Common myeloid progenitor, CD34-positive (primary cell): ENCODE results near the gene HEY2.

Experiments used
- CTCF ChIA-PET: fragments of 350-600 bp; sonication (Branson Sonifier 250); formaldehyde crosslinking; loops from one replicate; lab custom pipeline; 2021; ENCODE audit warnings: antibody characterized with exemption; lab: Charles Lee
- POLR2A ChIA-PET: fragments of 350-600 bp; sonication (Branson Sonifier 250); formaldehyde crosslinking; loops from one replicate; lab custom pipeline; 2021; ENCODE audit warnings: antibody characterized with exemption; lab: Charles Lee
- DNase-seq, 3 donors: peaks; one replicate each; pipeline versions ENCODE4 v3.0.0 to v3.0.0-alpha.2; 2013
- H3K27ac ChIP-seq, 2 experiments: 1 replicate in 1 of 2; 2 replicates in 1 of 2; pipeline ENCODE4 v1.7.0; 2013; ENCODE audit warnings: inconsistent platforms in 2 of 2, low read length in 2 of 2, mild to moderate bottlenecking in 2 of 2, low read depth in 1 of 2, moderate library complexity in 1 of 2; ENCODE audit not compliant: severe bottlenecking in 2 of 2, insufficient read depth in 1 of 2, poor library complexity in 1 of 2
- H3K27me3 ChIP-seq, 5 experiments: replicated peaks in 2 of 5; 1 replicate in 3 of 5; 2 replicates in 2 of 5; pipeline versions ENCODE4 v1.6.1 to v1.7.0; 2013; ENCODE audit warnings: low read length in 4 of 5, mild to moderate bottlenecking in 2 of 5, moderate library complexity in 2 of 5, inconsistent platforms in 1 of 5; ENCODE audit not compliant: insufficient read depth in 5 of 5, control insufficient read depth in 4 of 5
- H3K36me3 ChIP-seq, 4 experiments: 1 replicate in 2 of 4; 2 replicates in 2 of 4; pipeline versions ENCODE4 v1.6.1 to v1.7.0; 2013; ENCODE audit warnings: low read length in 3 of 4, control low read depth in 1 of 4, mild to moderate bottlenecking in 1 of 4; ENCODE audit not compliant: control insufficient read depth in 4 of 4, insufficient read depth in 4 of 4
- H3K4me1 ChIP-seq, 4 experiments: 1 replicate in 3 of 4; 2 replicates in 1 of 4; pipeline versions ENCODE4 v1.6.1 to v1.7.1; 2013; ENCODE audit warnings: low read length in 3 of 4, mild to moderate bottlenecking in 3 of 4, control low read depth in 1 of 4, inconsistent platforms in 1 of 4, moderate library complexity in 1 of 4; ENCODE audit not compliant: control insufficient read depth in 4 of 4, insufficient read depth in 4 of 4; ENCODE audit errors: control extremely low read depth in 1 of 4
- H3K4me3 ChIP-seq, 7 experiments: 1 replicate in 4 of 7; 2 replicates in 3 of 7; pipeline versions ENCODE4 v1.5.1 to v1.7.0; 2013; ENCODE audit warnings: mild to moderate bottlenecking in 7 of 7, low read length in 6 of 7, moderate library complexity in 6 of 7, inconsistent platforms in 2 of 7, low read depth in 2 of 7, control low read depth in 1 of 7; ENCODE audit not compliant: insufficient read depth in 4 of 7, control insufficient read depth in 1 of 7; ENCODE audit errors: extremely low read depth in 1 of 7
- H3K9me3 ChIP-seq, 5 experiments: 1 replicate in 4 of 5; 2 replicates in 1 of 5; pipeline versions ENCODE4 v1.6.1 to v1.7.1; 2013; ENCODE audit warnings: low read length in 4 of 5, mild to moderate bottlenecking in 2 of 5, inconsistent platforms in 1 of 5, low read depth in 1 of 5, moderate library complexity in 1 of 5; ENCODE audit not compliant: control insufficient read depth in 4 of 5, insufficient read depth in 2 of 5; ENCODE audit errors: control extremely low read depth in 1 of 5
- WGBS: methylation state at CpG from one replicate; pipeline ENCODE4 v1.1.5; 2013; ENCODE audit not compliant: insufficient coverage; 5-methylcytosine and 5-hydroxymethylcytosine counted together

Gene HEY2

DNA sequence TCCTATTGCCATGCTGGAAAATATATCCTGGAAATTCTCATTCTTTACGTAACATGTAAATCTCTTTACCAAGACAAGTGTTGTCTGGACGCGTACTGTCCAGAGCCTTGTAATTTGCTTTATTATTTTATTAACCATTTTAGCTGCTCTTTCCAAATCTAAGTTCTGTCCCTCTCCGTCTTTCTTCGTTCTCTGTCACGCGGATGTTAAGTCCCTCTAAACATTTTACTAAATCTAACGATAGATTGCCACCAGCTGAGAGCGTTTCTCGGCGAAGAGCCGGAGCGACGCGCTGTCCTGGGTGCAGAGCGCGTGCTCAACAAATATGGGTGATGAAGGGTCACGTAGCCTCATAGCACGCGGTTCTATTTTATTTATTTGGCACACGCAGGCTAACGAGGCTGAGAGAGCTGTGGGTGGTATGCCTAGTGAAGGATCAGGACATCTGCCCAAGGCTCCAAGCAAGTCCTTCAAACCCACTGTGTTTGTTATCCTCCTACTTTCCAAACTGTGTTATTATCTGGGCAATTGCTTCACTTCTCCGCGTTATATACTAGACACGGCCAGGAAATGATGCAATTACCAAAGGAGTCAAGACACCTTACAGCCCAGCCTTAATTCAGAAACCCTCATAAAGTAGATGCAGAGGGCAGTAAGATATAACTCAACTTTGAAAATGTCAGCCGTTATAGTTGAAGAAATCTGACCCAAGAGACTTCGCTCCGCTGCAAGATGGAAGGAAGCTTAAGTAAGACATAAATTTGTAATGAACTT, 31.3 kb downstream of the HEY2 start:
- 0% methylated on average over 22 of the region's 28 CpGs for WGBS
- POLR2A ChIA-PET: interaction anchor here (1.3 to 1.5 kb wide), 2 partner anchors 9 to 10 kb away, joined by 4 to 5 read pairs; partner anchors contain the start of gene NCOA7
- peak overlapping the region; percentile 87 to 94 for H3K27ac ChIP-seq
- H3K9me3 ChIP-seq: no peaks in the 10 kb centered on the region
- DNase-seq: peak; percentile 75 to 89 (median 87)
- peaks cover 3 to 20% (median 11%) of the 10 kb centered on the region in 4 experiments for H3K4me1 ChIP-seq
- H3K27me3 ChIP-seq: no peaks in the 10 kb centered on the region
- peak overlapping the region; percentile 80 to 100 (median 97) for H3K4me3 ChIP-seq
- CTCF ChIA-PET: interaction anchor here (0.6 to 13.3 kb wide), 20 partner anchors 10 to 469 kb away, joined by 3 to 204 read pairs (median 5); partner anchors contain the start of genes HINT3, NCOA7 and TRMT11
- H3K36me3 ChIP-seq: no peaks in the 10 kb centered on the region

DNA sequence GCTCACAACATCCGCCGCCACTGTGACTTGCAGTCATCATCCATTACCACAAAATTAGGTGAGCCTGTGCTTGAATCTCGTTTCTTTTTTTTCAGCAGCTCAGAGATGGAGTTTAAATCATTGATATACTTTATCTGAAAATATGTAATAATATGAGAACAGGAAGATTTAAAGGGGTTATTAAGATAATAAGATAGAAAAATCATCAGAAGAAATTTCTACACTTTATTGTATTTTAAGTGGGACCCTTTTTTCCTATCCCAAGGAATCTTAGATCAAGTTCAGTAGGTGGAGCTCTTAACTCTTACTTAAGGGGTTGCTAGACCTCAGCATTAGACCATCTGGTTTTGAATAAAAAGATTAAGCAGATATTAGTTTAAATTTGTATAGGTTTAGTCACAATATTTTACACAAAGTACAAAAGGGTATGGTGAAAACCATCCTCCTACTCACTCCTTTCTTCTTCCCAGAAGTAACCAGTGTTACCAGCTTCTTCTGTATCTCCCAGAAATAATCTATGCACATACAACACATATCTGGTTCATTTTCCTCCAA, 32.0 kb downstream of the HEY2 start:
- ChIA-PET POLR2A (interaction anchor here (0.6 to 1.5 kb wide), 3 partner anchors 8 to 206 kb away, joined by 3 to 5 read pairs (median 4); partner anchors contain the start of gene NCOA7), CTCF (interaction anchor here (0.6 to 13.3 kb wide), 23 partner anchors 9 to 470 kb away, joined by 3 to 204 read pairs (median 4); partner anchors contain the start of genes HINT3, NCOA7 and TRMT11)
- Histone ChIP-seq H3K27me3 (no peaks in the 10 kb centered on the region), H3K36me3 (no peaks in the 10 kb centered on the region), H3K27ac (peak overlapping the region; percentile 87 to 94), H3K4me1 (peaks cover 3 to 20% (median 11%) of the 10 kb centered on the region in 4 experiments), H3K9me3 (no peaks in the 10 kb centered on the region), H3K4me3 (peak overlapping the region in 6 of 7 experiments; percentile 80 to 100 (median 98))
- no CpG with 5 or more reads among the region's 3 CpGs for WGBS
- DNase-seq: peak in 1 of 3 donors; percentile 73

DNA sequence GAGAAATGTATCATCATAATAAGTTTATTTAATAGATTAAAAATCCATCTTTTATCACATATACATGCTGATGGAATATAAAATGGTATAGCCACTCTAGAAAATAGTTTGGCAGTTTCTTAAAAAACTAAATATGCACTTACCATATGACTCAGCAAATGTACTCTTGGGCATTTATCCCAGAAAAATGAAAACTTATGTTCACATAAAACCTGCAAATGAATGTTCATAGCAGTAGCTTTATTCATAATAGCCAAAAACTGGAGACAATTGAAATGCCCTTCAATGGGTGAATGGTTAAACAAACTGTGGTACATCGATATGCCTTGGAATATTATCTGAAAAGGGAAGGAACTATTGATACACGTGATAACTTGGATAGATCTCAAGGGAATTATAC, 34.9 kb downstream of the HEY2 start:
- Histone ChIP-seq H3K27me3 (no peaks in the 10 kb centered on the region), H3K36me3 (no peaks in the 10 kb centered on the region), H3K9me3 (no peaks in the 10 kb centered on the region), H3K4me3 (no peak overlapping the region), H3K27ac (no peak overlapping the region), H3K4me1 (peaks cover 9 to 32% (median 16%) of the 10 kb centered on the region in 4 experiments)
- CTCF ChIA-PET: interaction anchor here (0.6 to 13.3 kb wide), 5 partner anchors 45 to 190 kb away, joined by 3 to 204 read pairs (median 27); partner anchors contain the start of gene HINT3
- POLR2A ChIA-PET: no interaction called here
- 50% methylated on average over 1 of the region's 2 CpGs for WGBS
- DNase-seq: no peak

DNA sequence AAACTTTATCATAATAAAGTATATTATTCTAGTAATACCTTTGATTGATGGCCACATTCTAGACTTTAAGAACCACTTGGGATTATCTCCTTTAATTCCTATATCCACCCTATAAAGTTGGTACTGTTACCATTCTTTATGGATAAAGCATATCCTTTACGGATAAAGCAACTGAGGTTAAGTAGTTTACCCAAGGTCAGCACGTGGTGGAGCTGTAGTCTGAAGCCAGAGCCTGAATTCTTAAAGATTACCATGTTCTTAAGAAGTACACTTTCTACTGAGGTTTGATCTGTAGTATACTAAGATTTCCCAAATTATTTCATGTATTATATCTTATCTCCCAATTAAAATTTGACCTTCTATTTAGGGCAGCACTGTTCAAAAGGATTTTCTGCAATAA, 38.4 kb downstream of the HEY2 start:
- Histone ChIP-seq H3K4me3 (no peak overlapping the region), H3K4me1 (peaks cover 14 to 34% (median 25%) of the 10 kb centered on the region in 4 experiments), H3K36me3 (no peaks in the 10 kb centered on the region), H3K27ac (no peak overlapping the region), H3K9me3 (no peaks in the 10 kb centered on the region), H3K27me3 (no peaks in the 10 kb centered on the region)
- DNase-seq: peak in 2 of 3 donors; percentile 57 to 63
- POLR2A ChIA-PET: interaction anchor here (0.6 kb wide), 1 partner anchor 107 kb away, joined by 3 read pairs; no protein-coding TSS in a partner anchor
- CTCF ChIA-PET: interaction anchor here (0.9 to 13.3 kb wide), 12 partner anchors 13 to 474 kb away, joined by 3 to 204 read pairs (median 22); partner anchors contain the start of genes HINT3 and TRMT11
- WGBS: no CpG with 5 or more reads among the region's 2 CpGs

DNA sequence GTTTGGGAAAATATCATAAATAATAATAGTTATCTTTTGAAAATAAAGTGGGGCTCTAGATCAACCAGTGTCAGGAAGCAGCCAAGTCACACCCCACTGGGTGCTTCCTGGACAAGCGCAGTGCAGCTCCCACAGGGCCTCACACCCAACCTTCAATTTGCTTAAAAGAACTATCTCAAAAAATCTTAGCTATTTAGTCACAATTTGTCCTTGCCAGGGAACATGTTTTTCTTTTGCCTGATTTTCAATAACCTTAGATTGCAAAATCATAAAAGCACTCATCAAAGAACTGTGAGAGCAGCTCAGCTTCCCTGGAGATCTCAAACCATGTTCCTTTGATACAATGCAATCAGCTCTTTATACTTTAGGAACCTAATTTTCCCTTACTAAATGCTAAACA, 39.7 kb downstream of the HEY2 start:
- POLR2A ChIA-PET: interaction anchor here (1.3 kb wide), 1 partner anchor 8 kb away, joined by 4 read pairs; no protein-coding TSS in a partner anchor
- Histone ChIP-seq H3K4me3 (peak overlapping the region in 4 of 7 experiments; percentile 45 to 97 (median 91)), H3K27me3 (no peaks in the 10 kb centered on the region), H3K27ac (peak overlapping the region; percentile 30 to 88), H3K9me3 (no peaks in the 10 kb centered on the region), H3K4me1 (peaks cover 21 to 47% (median 36%) of the 10 kb centered on the region in 4 experiments), H3K36me3 (no peaks in the 10 kb centered on the region)
- 0% methylated on average over 1 of the region's 1 CpG for WGBS
- CTCF ChIA-PET: interaction anchor here (0.6 to 13.3 kb wide), 19 partner anchors 8 to 868 kb away, joined by 3 to 204 read pairs (median 9); partner anchors contain the start of gene HINT3
- DNase-seq: no peak

DNA sequence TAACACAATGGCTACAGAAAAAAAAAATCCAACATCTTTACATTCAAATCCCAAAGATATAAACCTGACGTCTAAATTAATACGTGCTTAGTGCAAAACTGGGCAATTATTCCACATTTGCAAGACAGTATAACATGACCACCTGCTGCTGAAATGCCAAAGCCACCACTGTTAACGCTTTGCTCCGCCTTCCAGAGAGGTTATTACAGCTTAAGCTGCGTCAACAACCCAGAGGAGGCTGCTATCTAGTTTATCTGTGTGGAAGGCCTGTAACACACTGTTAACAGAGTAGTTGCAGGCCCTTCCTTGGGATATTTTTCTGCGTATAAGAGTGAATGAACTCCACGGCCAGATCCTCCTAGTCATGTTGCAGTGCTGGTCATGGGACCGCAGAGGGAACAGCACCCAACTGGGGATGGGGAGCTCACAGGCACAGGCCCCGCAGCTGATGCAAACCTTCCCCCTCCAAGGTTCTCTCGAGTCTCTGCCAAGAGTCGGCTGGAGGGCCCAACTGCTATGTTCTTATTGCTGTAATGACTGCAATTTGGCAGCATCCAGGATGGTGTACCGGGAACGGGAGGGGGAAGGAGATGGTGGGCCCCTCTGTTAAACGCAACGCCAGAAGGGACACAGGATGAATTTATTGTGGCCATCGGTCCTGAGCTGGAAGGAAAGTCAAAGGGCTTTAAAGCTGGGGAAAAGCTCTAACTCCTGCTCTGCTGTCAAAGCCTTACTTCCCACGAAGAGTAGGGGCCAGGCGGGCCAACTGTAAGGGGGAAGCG, 40.3 kb downstream of the HEY2 start:
- peak; percentile 62 to 86 (median 79) for DNase-seq
- peak overlapping the region; percentile 88 to 99 (median 94) for H3K4me3 ChIP-seq
- H3K27me3 ChIP-seq: no peaks in the 10 kb centered on the region
- peaks cover 24 to 50% (median 37%) of the 10 kb centered on the region in 4 experiments for H3K4me1 ChIP-seq
- H3K9me3 ChIP-seq: no peaks in the 10 kb centered on the region
- WGBS: 10% methylated on average over 17 of the region's 19 CpGs
- H3K27ac ChIP-seq: peak overlapping the region; percentile 84 to 88
- ChIA-PET CTCF (interaction anchor here (0.6 to 13.3 kb wide), 34 partner anchors 8 to 867 kb away, joined by 3 to 204 read pairs (median 7); partner anchors contain the start of gene HINT3), POLR2A (interaction anchor here (0.5 to 1.3 kb wide), 5 partner anchors 9 to 462 kb away, joined by 3 to 5 read pairs (median 3); no protein-coding TSS in a partner anchor)
- no peaks in the 10 kb centered on the region for H3K36me3 ChIP-seq
